OCI-LY1 (cell line): ENCODE measurements around the gene DIP2A.

Source experiments
- H2AFZ ChIP-seq: fragments of 200-600 bp; sonication (generic), shearing (Covaris generic); 2 replicates; pipeline ENCODE4 v1.6.0; 2014; ENCODE audit warnings: antibody characterized with exemption, mild to moderate bottlenecking, low read length
- H3F3A ChIP-seq: fragments of 200-600 bp; sonication (generic), shearing (Covaris generic); 2 replicates; pipeline ENCODE4 v1.6.0; 2014; ENCODE audit warnings: mild to moderate bottlenecking, antibody characterized with exemption, low read length, moderate library complexity; ENCODE audit not compliant: insufficient read depth
- H3K27ac ChIP-seq: fragments of 200-600 bp; sonication (generic); 2 replicates; pipeline ENCODE4 v1.5.1; 2014; ENCODE audit warnings: low read length, mixed run types, mild to moderate bottlenecking, low read depth; ENCODE audit not compliant: poor library complexity, severe bottlenecking
- H3K27me3 ChIP-seq: fragments of 200-600 bp; sonication (generic); 2 replicates; pipeline ENCODE4 v1.6.0; 2014; ENCODE audit warnings: antibody characterized with exemption, mild to moderate bottlenecking, low read length, moderate library complexity; ENCODE audit not compliant: insufficient read depth
- H3K36me3 ChIP-seq: fragments of 200-600 bp; sonication (generic); 2 replicates; pipeline ENCODE4 v1.6.1; 2014; ENCODE audit warnings: mild to moderate bottlenecking, antibody characterized with exemption, low read length, moderate library complexity, mixed read lengths; ENCODE audit not compliant: insufficient read depth
- H3K4me1 ChIP-seq: fragments of 200-600 bp; sonication (generic); 2 replicates; pipeline ENCODE4 v1.5.1; 2014; ENCODE audit warnings: mild to moderate bottlenecking, low read length, moderate library complexity; ENCODE audit not compliant: insufficient read depth, severe bottlenecking
- H3K4me2 ChIP-seq: fragments of 200-600 bp; sonication (generic), shearing (Covaris generic); 2 replicates; pipeline ENCODE4 v1.6.1; 2014; ENCODE audit warnings: low read length
- H3K4me3 ChIP-seq: fragments of 200-600 bp; sonication (generic); 2 replicates; pipeline ENCODE4 v1.5.1; 2014; ENCODE audit warnings: low read length, low read depth, mild to moderate bottlenecking, mixed read lengths; ENCODE audit not compliant: poor library complexity, severe bottlenecking
- H3K79me2 ChIP-seq: fragments of 200-600 bp; shearing (Covaris generic); 2 replicates; pipeline ENCODE4 v1.6.1; 2016; ENCODE audit warnings: mixed run types, low read length, mixed read lengths; ENCODE audit not compliant: insufficient read depth
- H3K9ac ChIP-seq: fragments of 200-600 bp; sonication (generic), shearing (Covaris generic); 2 replicates; pipeline ENCODE4 v1.6.1; 2014; ENCODE audit warnings: mild to moderate bottlenecking, low read length, mixed read lengths
- H3K9me2 ChIP-seq: fragments of 200-600 bp; sonication (generic), shearing (Covaris generic); 2 replicates; pipeline ENCODE4 v1.6.1; 2014; ENCODE audit warnings: low read depth, mild to moderate bottlenecking, low read length, mixed read lengths
- H3K9me3 ChIP-seq: fragments of 200-600 bp; shearing (Covaris generic); 2 replicates; pipeline ENCODE4 v1.6.1; 2014; ENCODE audit warnings: low read length, mixed read lengths
- H4K20me1 ChIP-seq: fragments of 200-600 bp; sonication (generic), shearing (Covaris generic); 2 replicates; pipeline ENCODE4 v1.6.0; 2016; ENCODE audit warnings: mild to moderate bottlenecking, low read length; ENCODE audit not compliant: insufficient read depth
- CTCF ChIP-seq: fragments of 200-600 bp; sonication (generic), shearing (Covaris generic); IDR thresholded peaks from 2 replicates; pipeline ENCODE4 v1.5.1; 2017; ENCODE audit warnings: mild to moderate bottlenecking, antibody characterized with exemption, low read length, moderate library complexity, mixed read lengths
- EZH2 ChIP-seq: fragments of 200-600 bp; sonication (generic), shearing (Covaris generic); IDR thresholded peaks from 2 replicates; pipeline ENCODE4 v1.8.0; 2017; ENCODE audit warnings: borderline replicate concordance, mixed run types, mild to moderate bottlenecking, antibody characterized with exemption, low read length, moderate library complexity, mixed read lengths

The DIP2A gene

DNA sequence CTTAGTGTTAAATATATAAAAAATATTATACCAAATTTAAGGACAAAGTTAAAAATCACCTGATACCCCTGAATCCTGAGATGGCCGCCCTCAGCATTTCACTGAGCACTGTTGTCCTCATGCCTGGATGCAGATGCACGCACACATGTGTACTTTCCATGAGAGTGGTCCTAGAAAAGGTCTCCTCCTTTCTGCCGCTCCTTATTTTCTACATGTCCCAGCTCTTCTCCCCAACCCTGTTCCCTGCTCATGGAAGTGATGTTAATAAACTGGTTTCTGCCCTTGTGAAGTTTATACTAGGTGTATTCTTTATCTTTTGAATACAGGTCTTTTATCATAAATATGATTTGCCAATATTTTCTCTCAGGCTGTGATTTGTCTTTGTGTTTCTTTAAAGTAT is 32.9 kb downstream of the DIP2A start:
- Histone ChIP-seq H3K9me3 (no peaks in the 10 kb centered on the region), H3F3A (no peaks in the 10 kb centered on the region), H3K4me2 (no peak overlapping the region), H3K4me1 (no peaks in the 10 kb centered on the region), H4K20me1 (no peaks in the 10 kb centered on the region), H3K9me2 (no peaks in the 10 kb centered on the region), H3K27ac (no peak overlapping the region), H3K4me3 (no peak overlapping the region), H3K79me2 (no peaks in the 10 kb centered on the region), H3K27me3 (no peaks in the 10 kb centered on the region), H3K36me3 (peaks cover 40% of the 10 kb centered on the region), H3K9ac (no peak overlapping the region), H2AFZ (no peak overlapping the region)
- TF ChIP-seq CTCF (no peak), EZH2 (no peak)

DNA sequence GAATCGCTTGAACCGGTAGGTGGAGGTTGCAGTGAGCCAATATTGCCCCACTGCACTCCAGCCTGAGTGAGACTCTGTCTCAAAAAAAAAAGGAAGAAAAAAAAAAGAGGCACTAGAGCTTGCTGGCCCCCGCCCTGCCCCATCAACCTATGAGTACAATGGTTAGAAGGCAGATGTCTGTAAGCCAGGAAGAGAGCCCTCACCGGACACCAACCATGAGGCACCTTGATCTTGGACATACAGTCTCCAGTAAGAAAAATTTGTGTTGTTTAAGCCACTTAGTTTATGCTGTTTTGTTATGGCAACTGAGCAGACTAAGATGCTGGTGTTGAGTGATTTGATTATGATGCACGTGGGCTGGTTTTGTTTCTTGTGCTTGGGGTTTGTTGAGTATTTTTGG is 34.2 kb downstream of the DIP2A start:
- H3K4me1 ChIP-seq: no peaks in the 10 kb centered on the region
- peaks cover 42% of the 10 kb centered on the region for H3K36me3 ChIP-seq
- H3K4me3 ChIP-seq: no peak overlapping the region
- H3K9ac ChIP-seq: no peak overlapping the region
- H4K20me1 ChIP-seq: no peaks in the 10 kb centered on the region
- H3K4me2 ChIP-seq: no peak overlapping the region
- H3K79me2 ChIP-seq: no peaks in the 10 kb centered on the region
- no peak overlapping the region for H3K27ac ChIP-seq
- no peaks in the 10 kb centered on the region for H3K9me2 ChIP-seq
- no peak for TF ChIP-seq EZH2
- TF ChIP-seq CTCF: no peak
- H3F3A ChIP-seq: no peaks in the 10 kb centered on the region
- H3K9me3 ChIP-seq: no peaks in the 10 kb centered on the region
- no peak overlapping the region for H2AFZ ChIP-seq
- H3K27me3 ChIP-seq: no peaks in the 10 kb centered on the region

DNA sequence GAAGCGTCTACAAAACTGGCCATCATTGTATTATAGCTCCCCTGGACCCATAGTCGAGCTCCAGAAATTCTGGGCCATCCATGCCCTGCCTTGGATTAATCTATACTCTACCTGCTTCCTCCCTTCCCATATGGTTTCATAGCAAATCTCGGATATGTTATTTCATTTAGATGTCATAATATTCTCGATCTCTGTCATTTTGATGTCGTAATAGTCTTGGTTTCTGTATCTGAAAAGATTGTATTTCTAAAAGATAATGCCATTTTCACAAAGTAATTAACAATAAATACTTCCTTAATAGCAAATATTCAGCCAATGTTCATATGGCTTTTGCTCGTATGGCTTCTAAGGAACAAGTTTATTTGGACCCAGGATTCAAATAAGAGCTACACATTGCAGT is 35.1 kb downstream of the DIP2A start:
- H3K27ac ChIP-seq: no peak overlapping the region
- H3K9me2 ChIP-seq: no peaks in the 10 kb centered on the region
- H3K9ac ChIP-seq: no peak overlapping the region
- H3K9me3 ChIP-seq: no peaks in the 10 kb centered on the region
- no peaks in the 10 kb centered on the region for H3K27me3 ChIP-seq
- TF ChIP-seq CTCF: no peak
- TF ChIP-seq EZH2: no peak
- H3K4me1 ChIP-seq: no peaks in the 10 kb centered on the region
- peaks cover 49% of the 10 kb centered on the region for H3K36me3 ChIP-seq
- no peak overlapping the region for H3K4me3 ChIP-seq
- H3K4me2 ChIP-seq: no peak overlapping the region
- H3K79me2 ChIP-seq: no peaks in the 10 kb centered on the region
- no peaks in the 10 kb centered on the region for H3F3A ChIP-seq
- no peak overlapping the region for H2AFZ ChIP-seq
- no peaks in the 10 kb centered on the region for H4K20me1 ChIP-seq
